Lower lobe of right lung (tissue), 2 donors: ENCODE results near the gene ZNF33B. TPM values are rescaled to one million over a fixed set of nuclear protein-coding genes. Genes with fewer than 3 reads are reported as not detected.
"Not testable (repeated sequence)": the region's sequence is repeated elsewhere in the genome, so short reads cannot be mapped to it uniquely, and the experiment has no call there.

Experiments used
- ATAC-seq, 2 donors: fragments of 200-7000 bp; cut with Tn5 transposase; one replicate each; pipeline ENCODE4 v1.9.1; 2020 to 2022; ENCODE audit warnings: mild to moderate bottlenecking in 2 of 2, moderate library complexity in 2 of 2
- DNase-seq: peaks from one replicate; pipeline ENCODE4 v3.0.0-alpha.2; 2020
- H3K27ac ChIP-seq: fragments of 200-600 bp; one replicate; pipeline ENCODE4 v1.8.0; 2022
- H3K27me3 ChIP-seq: fragments of 200-600 bp; one replicate; pipeline ENCODE4 v1.8.0; 2022; ENCODE audit warnings: low read depth
- H3K36me3 ChIP-seq: fragments of 200-600 bp; one replicate; pipeline ENCODE4 v1.8.0; 2022; ENCODE audit warnings: mild to moderate bottlenecking
- H3K4me1 ChIP-seq: fragments of 200-600 bp; one replicate; pipeline ENCODE4 v1.8.0; 2022
- H3K4me3 ChIP-seq: fragments of 200-600 bp; one replicate; pipeline ENCODE4 v1.8.0; 2022; ENCODE audit warnings: mild to moderate bottlenecking
- H3K9me3 ChIP-seq: fragments of 200-600 bp; one replicate; pipeline ENCODE4 v1.8.0; 2022
- CTCF ChIP-seq: fragments of 200-600 bp; IDR thresholded peaks from one replicate; pipeline ENCODE4 v1.8.0; 2022; ENCODE audit warnings: antibody characterized with exemption, mild to moderate bottlenecking
- intact Hi-C: fragments of 100-400 bp; cut with DNase I; formaldehyde crosslinking; loops from one replicate; pipeline ENCODE4 v1.11.0; 2022
- total RNA-seq: library from RNA; stranded (reverse); fragmentation: NEBNext Ultra II Directional; extraction: Animal tissue kit (Norgen Biotek cat#: 25700); gene quantifications from one replicate; pipeline ENCODE4 v1.2.1, GENCODE V29; 2021
- donor health status: DM: no; HTN: yes; CAD: no; lungs with severe emphysema.

Gene ZNF33B
- total RNA-seq, 1 donor from 2014 or later, result 33.5 TPM

DNA sequence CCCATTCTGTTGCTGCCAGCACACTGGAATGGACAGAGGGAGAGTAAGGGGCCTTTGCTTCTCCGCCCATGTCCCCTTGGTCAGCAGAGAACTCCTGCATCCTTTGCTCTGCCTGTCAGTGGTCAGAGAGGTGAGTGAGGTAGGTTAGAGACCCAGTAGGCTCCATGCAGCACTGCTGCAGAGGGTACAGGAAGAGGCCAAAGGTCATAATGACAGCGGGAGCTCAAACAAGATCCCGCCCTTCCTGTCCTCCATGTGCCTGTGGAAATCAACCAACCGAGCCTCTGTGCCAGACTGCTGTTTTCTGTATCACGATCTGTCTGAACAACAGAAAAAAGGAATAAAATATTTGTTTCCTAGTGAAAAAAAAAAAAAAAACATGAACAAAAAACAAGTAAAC lies 81.4 kb downstream of the ZNF33B start:
- intact Hi-C loops, result no loop called here
- no peaks in the 10 kb centered on the region for H3K36me3 ChIP-seq
- no peak overlapping the region for H3K4me3 ChIP-seq
- no peak for TF ChIP-seq CTCF
- no peaks in the 10 kb centered on the region for H3K9me3 ChIP-seq
- DNase-seq (no peak), ATAC-seq (no peak)
- peaks cover 6% of the 10 kb centered on the region for H3K4me1 ChIP-seq
- no peak overlapping the region for H3K27ac ChIP-seq
- no peaks in the 10 kb centered on the region for H3K27me3 ChIP-seq

GRCh38 chr10:42553576-42553975 lies 84.8 kb downstream of the ZNF33B start:
- H3K27me3 ChIP-seq, H3K27ac ChIP-seq, H3K36me3 ChIP-seq, DNase-seq, ATAC-seq, H3K9me3 ChIP-seq, intact Hi-C loops: not testable (repeated sequence)
- peak overlapping the region; percentile 86 for H3K4me3 ChIP-seq
- peaks cover 20% of the 10 kb centered on the region for H3K4me1 ChIP-seq

DNA sequence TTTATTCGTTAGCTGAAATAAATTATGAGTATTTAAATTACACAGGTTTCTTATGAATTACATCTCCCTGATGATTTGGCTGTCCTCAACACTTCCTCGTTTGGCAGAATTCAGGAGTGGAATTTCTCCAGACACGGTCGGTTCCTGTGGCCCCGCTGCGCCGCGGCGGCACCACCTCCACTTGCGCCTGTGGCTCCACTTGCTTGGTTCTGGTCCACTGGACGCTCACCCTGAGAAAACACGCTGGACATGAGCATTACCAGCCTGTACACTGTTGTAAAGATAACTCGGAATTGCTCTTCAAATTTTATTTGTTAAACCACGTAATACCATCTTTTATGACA lies 85.3 kb downstream of the ZNF33B start:
- no peaks in the 10 kb centered on the region for H3K27me3 ChIP-seq
- intact Hi-C loops, result no loop called here
- DNase-seq (no peak), ATAC-seq (peak; percentile 35 to 56)
- peak overlapping the region; percentile 86 for H3K4me3 ChIP-seq
- no peak for TF ChIP-seq CTCF
- peak overlapping the region; percentile 76 for H3K27ac ChIP-seq
- no peaks in the 10 kb centered on the region for H3K9me3 ChIP-seq
- H3K36me3 ChIP-seq, result no peaks in the 10 kb centered on the region
- peaks cover 20% of the 10 kb centered on the region for H3K4me1 ChIP-seq

GRCh38 chr10:42552188-42553063 lies 85.9 kb downstream of the ZNF33B start:
- H3K4me3 ChIP-seq, result peak overlapping the region; percentile 86
- H3K27ac ChIP-seq, result peak overlapping the region; percentile 76
- H3K4me1 ChIP-seq, result peaks cover 20% of the 10 kb centered on the region
- peak; percentile 98 for DNase-seq
- H3K27me3 ChIP-seq, result no peaks in the 10 kb centered on the region
- H3K36me3 ChIP-seq, result no peaks in the 10 kb centered on the region
- intact Hi-C loops, result no loop called here
- peak; percentile 98 to 100 for ATAC-seq
- no peak for TF ChIP-seq CTCF
- H3K9me3 ChIP-seq, result no peaks in the 10 kb centered on the region

DNA sequence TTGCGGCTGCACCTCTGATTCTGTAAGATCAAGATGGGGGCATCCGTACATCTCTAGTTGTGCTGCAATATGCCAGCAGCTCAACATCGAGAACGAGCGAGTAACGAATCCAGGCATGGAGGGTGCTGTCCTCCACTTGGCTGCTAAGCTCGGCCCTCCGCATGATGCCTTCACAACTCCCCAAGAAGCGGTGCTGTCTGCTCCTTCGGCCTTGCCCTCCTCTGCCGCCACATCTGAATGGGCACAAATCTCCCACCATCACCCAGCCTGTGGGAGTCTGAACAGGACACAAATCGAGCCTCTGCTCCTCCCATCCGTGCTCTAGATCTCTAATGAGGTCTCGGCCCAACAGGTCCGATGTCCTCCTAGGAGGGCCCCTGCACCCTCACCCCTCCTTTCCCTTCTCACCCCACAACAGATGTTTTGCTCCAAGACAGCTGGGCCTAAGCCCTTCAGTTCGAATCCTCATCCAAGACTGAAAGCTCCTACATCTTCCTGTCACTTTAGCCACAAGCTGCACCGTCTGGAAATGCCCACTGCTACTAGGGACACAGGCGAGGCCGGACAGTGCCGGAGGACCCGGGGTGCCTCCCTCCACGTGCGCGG lies 86.7 kb downstream of the ZNF33B start:
- peak overlapping the region; percentile 76 for H3K27ac ChIP-seq

More for the DNA sequence above, 86.7 kb downstream of the ZNF33B start:
- intact Hi-C loops, result no loop called here
- H3K36me3 ChIP-seq, result no peaks in the 10 kb centered on the region
- H3K9me3 ChIP-seq, result peaks cover under 1% of the 10 kb centered on the region
- no peak for TF ChIP-seq CTCF
- H3K4me3 ChIP-seq, result peak overlapping the region; percentile 86
- H3K4me1 ChIP-seq, result peaks cover 20% of the 10 kb centered on the region
- H3K27me3 ChIP-seq, result no peaks in the 10 kb centered on the region
- DNase-seq (no peak), ATAC-seq (no peak)
